Mesodermal cell (in vitro differentiated cells): ENCODE data around the gene MMP20.
"Not testable (repeated sequence)": the region's sequence is repeated elsewhere in the genome, so short reads cannot be mapped to it uniquely, and the experiment has no call there.

ENCODE experiments used
- H3K27ac ChIP-seq: 2 replicates; pipeline ENCODE4 v1.7.0; 2013; ENCODE audit warnings: mild to moderate bottlenecking, low read depth, low read length, moderate library complexity; ENCODE audit not compliant: severe bottlenecking
- H3K36me3 ChIP-seq: 2 replicates; pipeline ENCODE4 v1.7.1; 2013; ENCODE audit warnings: mild to moderate bottlenecking, low read length, moderate library complexity; ENCODE audit not compliant: control insufficient read depth, insufficient read depth
- H3K4me1 ChIP-seq: one replicate; pipeline ENCODE4 v1.7.1; 2013; ENCODE audit warnings: mild to moderate bottlenecking, low read length; ENCODE audit not compliant: insufficient read depth, control insufficient read depth, poor library complexity, severe bottlenecking
- H3K4me3 ChIP-seq: 2 replicates; pipeline ENCODE4 v1.7.0; 2013; ENCODE audit warnings: low read length, control low read depth, mild to moderate bottlenecking; ENCODE audit not compliant: insufficient read depth, poor library complexity, severe bottlenecking; ENCODE audit errors: extremely low read depth
- H3K9me3 ChIP-seq: 2 replicates; pipeline ENCODE4 v1.7.1; 2013; ENCODE audit warnings: mild to moderate bottlenecking, low read length, moderate library complexity; ENCODE audit not compliant: control insufficient read depth
- WGBS, 2 experiments: methylation state at CpG; one replicate each; pipeline ENCODE4 v1.1.5; 2013; ENCODE audit warnings: missing lambda C conversion rate in 2 of 2; ENCODE audit not compliant: insufficient coverage in 2 of 2; 5-methylcytosine and 5-hydroxymethylcytosine counted together

Gene MMP20

DNA sequence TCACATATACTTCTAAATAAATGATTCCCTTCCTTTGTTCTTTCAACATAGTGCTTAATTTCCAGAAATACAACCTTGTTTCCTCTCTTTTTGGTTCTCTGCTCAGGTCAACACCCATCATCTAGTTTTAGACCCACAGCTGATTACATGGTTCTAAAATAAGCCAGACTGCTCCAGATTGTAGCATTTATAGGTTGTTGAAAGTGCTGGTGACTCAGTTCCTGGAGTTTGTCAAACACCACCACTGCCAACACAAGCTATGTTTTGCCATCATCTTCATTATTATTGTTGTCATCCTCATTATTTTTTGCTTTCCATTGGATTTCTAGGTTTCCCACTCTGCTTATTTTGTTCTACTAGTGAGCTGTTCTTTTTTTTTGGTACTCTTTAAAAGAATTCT, 22.3 kb upstream of the MMP20 start:
- Histone ChIP-seq H3K27ac (no peak overlapping the region), H3K4me1 (peaks cover 3% of the 10 kb centered on the region), H3K9me3 (no peaks in the 10 kb centered on the region), H3K4me3 (no peak overlapping the region), H3K36me3 (no peaks in the 10 kb centered on the region)

DNA sequence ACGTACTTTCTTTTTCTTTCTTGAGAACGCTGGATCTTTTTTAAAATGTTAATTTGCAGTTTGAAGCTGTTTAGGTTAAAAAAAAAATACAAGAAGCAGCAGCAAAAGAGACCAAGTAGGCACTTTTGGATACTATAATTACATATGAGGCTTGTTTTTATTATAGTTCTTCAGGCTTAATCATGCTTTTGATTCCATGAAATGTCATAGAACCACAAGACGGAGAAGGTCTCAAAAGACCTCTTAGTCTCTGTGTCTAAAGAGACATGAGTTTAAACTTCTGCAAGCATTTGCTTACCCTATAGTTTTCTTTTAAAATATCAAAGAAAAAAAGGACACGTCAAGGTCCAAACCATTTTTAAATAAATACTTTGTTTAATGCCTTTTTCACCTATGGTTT, 18.8 kb upstream of the MMP20 start:
- no peaks in the 10 kb centered on the region for H3K36me3 ChIP-seq
- WGBS, 2 experiments = 100% methylated on average over 1 of the region's 4 CpGs; no CpG with 5 or more reads in 1 of the 2 experiments
- H3K27ac ChIP-seq = no peak overlapping the region
- no peak overlapping the region for H3K4me3 ChIP-seq
- H3K9me3 ChIP-seq = no peaks in the 10 kb centered on the region
- H3K4me1 ChIP-seq = peaks cover 3% of the 10 kb centered on the region

- no peaks in the 10 kb centered on the region for H3K9me3 ChIP-seq
- WGBS, 2 experiments = 74 to 75% methylated on average over 6 to 7 of the region's 8 CpGs
- H3K27ac ChIP-seq = no peak overlapping the region
These were observed 15.8 kb upstream of the MMP20 start for GRCh38 chr11:102640946-102641345.

DNA sequence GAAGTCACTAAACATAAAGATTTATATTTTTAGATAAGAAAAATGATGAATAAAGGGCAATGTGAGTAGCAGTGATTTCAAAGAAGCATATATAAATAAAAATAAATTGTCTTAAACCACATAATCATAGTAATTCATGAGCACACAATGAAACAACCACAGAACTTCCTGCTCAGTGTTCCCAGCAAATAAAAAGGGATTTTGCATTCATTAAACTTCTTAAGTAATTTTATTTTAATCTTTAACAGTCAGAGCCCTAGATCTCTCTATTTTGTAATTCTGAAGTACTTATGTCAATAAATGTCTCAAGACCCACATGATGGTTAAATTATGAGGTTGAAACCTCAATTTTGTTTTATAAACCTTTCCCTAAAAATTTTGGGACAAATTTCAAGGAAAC, 14.5 kb upstream of the MMP20 start:
- Histone ChIP-seq H3K9me3 (no peaks in the 10 kb centered on the region), H3K27ac (no peak overlapping the region), H3K36me3 (no peaks in the 10 kb centered on the region), H3K4me1 (no peaks in the 10 kb centered on the region), H3K4me3 (no peak overlapping the region)

More at GRCh38 chr11:102640946-102641345, 15.8 kb upstream of the MMP20 start:
- H3K4me1 ChIP-seq = no peaks in the 10 kb centered on the region
- H3K4me3 ChIP-seq = no peak overlapping the region
- H3K36me3 ChIP-seq = no peaks in the 10 kb centered on the region

DNA sequence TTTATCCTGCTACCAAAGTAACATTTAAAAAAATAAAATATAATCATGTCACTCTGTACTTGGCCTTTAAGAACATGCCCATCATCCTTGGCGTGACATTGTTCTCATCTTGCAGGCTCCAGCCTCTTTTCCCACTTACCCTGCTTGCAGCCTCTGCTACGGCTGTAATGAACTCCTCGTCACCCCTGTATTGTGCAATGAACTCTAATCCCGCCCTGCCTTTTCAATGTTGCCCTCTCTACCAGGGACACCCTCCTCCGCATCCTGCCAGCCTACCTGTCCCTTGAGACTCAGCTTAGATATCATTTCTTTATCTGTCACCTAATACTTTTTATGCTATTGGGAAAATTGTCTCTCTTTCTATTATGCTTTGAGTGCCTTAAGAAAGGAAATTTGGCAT, 12.6 kb upstream of the MMP20 start:
- H3K9me3 ChIP-seq = no peaks in the 10 kb centered on the region
- no peaks in the 10 kb centered on the region for H3K36me3 ChIP-seq
- WGBS, 2 experiments = 77 to 92% methylated on average over 1 to 5 of the region's 5 CpGs
- H3K4me3 ChIP-seq = no peak overlapping the region
- no peak overlapping the region for H3K27ac ChIP-seq
- no peaks in the 10 kb centered on the region for H3K4me1 ChIP-seq

DNA sequence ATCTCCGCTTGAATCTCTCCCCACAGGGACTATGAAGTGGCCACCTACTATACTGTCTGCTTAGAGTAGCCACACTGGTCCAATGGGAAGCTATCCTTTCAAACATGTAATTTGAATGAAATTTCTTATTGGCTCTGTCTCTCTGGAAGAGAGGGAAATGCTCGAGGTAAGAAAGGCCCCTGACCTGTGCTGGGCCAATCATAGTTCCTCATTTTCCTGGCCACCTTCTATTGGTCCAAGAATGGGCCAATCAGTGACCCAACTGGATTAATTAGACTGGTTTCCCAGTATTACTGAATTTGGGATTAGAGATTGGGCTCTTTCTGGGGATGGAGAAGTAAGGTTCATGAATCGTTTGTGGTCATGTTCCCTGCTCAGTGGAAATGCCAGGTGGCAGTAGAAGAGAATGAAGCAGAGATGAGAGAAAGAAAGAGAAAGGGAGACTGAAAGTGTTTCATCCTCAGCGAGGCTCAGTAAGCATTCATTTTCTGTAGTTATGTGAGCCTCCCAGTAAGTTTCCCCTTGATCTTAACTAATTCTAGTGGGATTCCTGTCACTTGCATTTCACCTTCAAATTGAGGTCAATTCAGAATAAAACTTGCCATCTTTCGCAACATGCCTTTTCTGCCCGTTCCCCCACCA, 8.4 kb upstream of the MMP20 start:
- no peaks in the 10 kb centered on the region for H3K9me3 ChIP-seq
- no peak overlapping the region for H3K4me3 ChIP-seq
- no peak overlapping the region for H3K27ac ChIP-seq
- no peaks in the 10 kb centered on the region for H3K36me3 ChIP-seq
- H3K4me1 ChIP-seq = no peaks in the 10 kb centered on the region
- WGBS, 2 experiments = 87 to 100% methylated on average over 4 of the region's 6 CpGs

DNA sequence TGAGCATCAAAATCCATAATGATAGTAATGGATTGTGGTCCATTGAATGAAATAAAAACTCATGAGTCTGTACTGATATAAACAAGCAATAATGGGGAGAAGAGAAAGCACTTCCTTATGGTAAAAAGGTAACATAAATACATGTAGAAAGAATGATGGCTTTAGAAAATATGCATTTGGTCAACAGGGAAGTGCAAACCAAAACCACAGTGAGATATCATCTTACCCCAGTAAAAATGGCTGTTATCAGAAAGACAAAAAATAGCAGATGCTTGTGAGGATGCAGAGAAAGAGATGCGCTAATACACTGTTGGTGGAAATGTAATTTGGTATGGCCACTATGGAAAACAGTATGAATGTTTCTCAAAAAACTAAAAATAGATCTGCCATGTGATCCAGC, 6.9 kb upstream of the MMP20 start:
- no peak overlapping the region for H3K4me3 ChIP-seq
- no peak overlapping the region for H3K27ac ChIP-seq
- H3K9me3 ChIP-seq = no peaks in the 10 kb centered on the region
- 100% methylated on average over 1 of the region's 1 CpG; no CpG with 5 or more reads in 1 of the 2 experiments for WGBS, 2 experiments
- no peaks in the 10 kb centered on the region for H3K4me1 ChIP-seq
- H3K36me3 ChIP-seq = no peaks in the 10 kb centered on the region

DNA sequence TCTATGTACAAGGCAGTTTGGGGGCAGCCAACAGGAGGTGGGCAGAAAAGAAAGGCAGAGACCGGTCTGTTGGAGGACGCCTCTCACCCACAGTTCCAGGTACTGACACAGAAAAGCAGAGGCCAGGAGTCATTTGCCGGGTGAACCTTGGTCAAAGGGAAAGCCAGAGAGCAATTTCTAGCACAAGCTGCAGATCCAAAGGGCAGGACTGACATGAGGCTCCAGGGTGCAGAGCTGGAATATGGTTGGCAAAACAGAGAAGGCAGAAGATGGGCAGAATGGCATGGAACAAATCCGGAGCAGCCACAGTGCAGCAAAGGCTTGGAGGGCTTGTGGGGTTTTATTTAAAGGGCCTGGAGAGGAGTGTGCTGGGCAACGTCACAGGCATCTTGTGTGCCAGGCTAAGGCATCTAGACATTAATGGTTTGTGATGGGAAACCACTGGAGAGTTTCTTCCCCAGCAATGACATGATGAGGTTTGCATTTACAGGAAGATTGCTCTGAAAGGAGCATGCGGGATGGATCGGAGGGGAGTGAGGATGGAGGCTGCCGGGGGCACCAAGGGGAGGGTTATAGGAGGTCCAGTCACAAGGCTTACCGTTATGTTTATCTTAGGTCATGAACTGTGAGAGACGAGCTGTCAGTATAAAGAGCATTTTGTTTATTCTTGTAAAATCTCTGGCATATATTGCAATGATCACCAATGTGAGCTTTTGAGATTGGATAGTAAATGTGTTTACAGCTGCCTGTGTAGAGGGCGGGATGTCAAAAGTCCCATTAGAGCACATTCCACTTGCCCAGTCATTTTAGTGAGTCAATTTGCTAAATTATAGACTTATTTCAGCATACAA, 5.7 kb upstream of the MMP20 start:
- H3K36me3 ChIP-seq = no peaks in the 10 kb centered on the region
- no peaks in the 10 kb centered on the region for H3K9me3 ChIP-seq
- H3K4me1 ChIP-seq = no peaks in the 10 kb centered on the region
- no peak overlapping the region for H3K27ac ChIP-seq
- no peak overlapping the region for H3K4me3 ChIP-seq
- WGBS, 2 experiments = 77 to 87% methylated on average over 8 to 9 of the region's 11 CpGs

- not testable (repeated sequence) for H3K27ac ChIP-seq, H3K4me1 ChIP-seq, H3K36me3 ChIP-seq, H3K4me3 ChIP-seq, H3K9me3 ChIP-seq
- WGBS, 2 experiments = no CpG with 5 or more reads among the region's 1 CpG
These were observed 4.8 kb upstream of the MMP20 start for GRCh38 chr11:102629908-102630307.

DNA sequence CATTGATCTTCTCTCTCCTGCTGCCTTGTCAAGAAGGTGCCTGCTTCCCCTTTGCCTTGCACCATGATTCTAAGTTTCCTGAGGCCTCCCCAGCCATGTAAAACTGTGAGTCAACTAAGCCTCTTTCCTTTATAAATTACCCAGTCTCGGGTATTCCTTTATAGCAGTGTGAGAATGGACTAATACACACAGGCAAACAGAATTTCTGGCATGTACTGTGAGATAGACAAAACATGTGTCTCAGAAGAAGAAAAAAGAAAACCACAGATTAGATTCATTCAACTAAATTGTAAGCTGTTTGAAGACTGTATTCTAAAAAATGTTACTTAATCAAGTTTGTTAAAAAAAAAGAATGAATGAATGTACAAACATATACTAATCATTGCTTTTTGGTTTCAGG, 1.5 kb upstream of the MMP20 start:
- Histone ChIP-seq H3K4me3 (no peak overlapping the region), H3K27ac (no peak overlapping the region), H3K4me1 (no peaks in the 10 kb centered on the region), H3K9me3 (no peaks in the 10 kb centered on the region), H3K36me3 (no peaks in the 10 kb centered on the region)
- WGBS, 2 experiments = no CpG with 5 or more reads among the region's 1 CpG

DNA sequence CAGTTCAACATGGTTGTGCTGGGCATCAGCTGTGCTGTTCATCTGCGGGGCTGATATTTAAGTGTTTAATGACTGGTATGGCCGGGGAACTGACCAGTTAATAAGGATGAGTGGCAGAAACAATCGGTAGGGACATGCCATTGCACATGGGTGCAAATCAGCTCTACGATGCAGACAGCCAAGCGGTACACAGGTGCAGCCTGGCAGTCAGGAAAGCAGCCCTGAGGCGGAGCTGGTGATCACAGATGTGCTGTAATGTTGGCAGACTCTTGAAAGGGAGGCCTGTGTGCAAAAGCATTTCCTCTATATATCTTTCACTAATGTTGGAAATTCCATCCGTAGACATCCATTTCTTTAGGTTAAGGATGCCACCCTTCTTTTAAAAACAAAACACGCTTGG, 1.1 kb downstream of the MMP20 start:
- Histone ChIP-seq H3K4me3 (no peak overlapping the region), H3K36me3 (no peaks in the 10 kb centered on the region), H3K27ac (no peak overlapping the region), H3K4me1 (no peaks in the 10 kb centered on the region), H3K9me3 (no peaks in the 10 kb centered on the region)
- 92 to 97% methylated on average over 5 to 6 of the region's 8 CpGs for WGBS, 2 experiments
